Keratinocyte (primary cell): ENCODE data around the gene MAML2. TPM values are rescaled to one million over a fixed set of nuclear protein-coding genes. Genes with fewer than 3 reads are reported as not detected.

Source experiments
- DNase-seq: peaks from one replicate; pipeline ENCODE4 v3.0.0-alpha.2; 2011; ENCODE audit warnings: low read depth, missing footprints, low spot score
- FAIRE-seq: peaks from 2 replicates; lab custom pipeline; 2011; peaks lifted over from hg19 to GRCh38; lab: Jason Lieb, UNC
- H2AFZ ChIP-seq: 2 replicates; pipeline ENCODE4 v1.6.0; 2012; ENCODE audit warnings: low read length, control low read depth, inconsistent platforms; ENCODE audit not compliant: control insufficient read depth
- H3K27ac ChIP-seq: 2 replicates; pipeline ENCODE4 v1.5.1; 2011; ENCODE audit warnings: low read length; ENCODE audit not compliant: control insufficient read depth, insufficient read depth
- H3K27me3 ChIP-seq: 3 replicates; pipeline ENCODE4 v1.6.0; 2011; ENCODE audit warnings: low read length; ENCODE audit not compliant: control insufficient read depth, insufficient read depth; ENCODE audit errors: extremely low read depth
- H3K36me3 ChIP-seq, 2 experiments: 2 replicates in 1 of 2; 3 replicates in 1 of 2; pipeline ENCODE4 v1.5.1; 2011; ENCODE audit warnings: low read length in 2 of 2, mild to moderate bottlenecking in 1 of 2; ENCODE audit not compliant: control insufficient read depth in 2 of 2, insufficient read depth in 2 of 2; ENCODE audit errors: extremely low read depth in 1 of 2
- H3K4me1 ChIP-seq: 3 replicates; pipeline ENCODE4 v1.5.1; 2011; ENCODE audit warnings: low read length; ENCODE audit not compliant: control insufficient read depth, insufficient read depth; ENCODE audit errors: extremely low read depth
- H3K4me2 ChIP-seq: 3 replicates; pipeline ENCODE4 v1.6.0; 2011; ENCODE audit warnings: low read depth, low read length; ENCODE audit not compliant: control insufficient read depth, insufficient read depth; ENCODE audit errors: extremely low read depth
- H3K4me3 ChIP-seq, 3 experiments: fragments of 200-600 bp in 1 of 3; sonication (generic) in 1 of 3; 2 replicates in 2 of 3; 3 replicates in 1 of 3; pipeline ENCODE4 v1.5.1; 2011 to 2016; ENCODE audit warnings: low read length in 3 of 3, mild to moderate bottlenecking in 3 of 3, control low read depth in 2 of 3, inconsistent platforms in 1 of 3, low read depth in 1 of 3, mixed read lengths in 1 of 3, mixed run types in 1 of 3, moderate library complexity in 1 of 3; ENCODE audit not compliant: control insufficient read depth in 2 of 3, insufficient read depth in 2 of 3; ENCODE audit errors: extremely low read depth in 1 of 3
- H3K79me2 ChIP-seq: 2 replicates; pipeline ENCODE4 v1.6.0; 2012; ENCODE audit warnings: low read length; ENCODE audit not compliant: control insufficient read depth, insufficient read depth
- H3K9ac ChIP-seq: 3 replicates; pipeline ENCODE4 v1.6.0; 2011; ENCODE audit warnings: low read length; ENCODE audit not compliant: control insufficient read depth, insufficient read depth; ENCODE audit errors: extremely low read depth
- H3K9me1 ChIP-seq: 3 replicates; pipeline ENCODE4 v1.6.0; 2011; ENCODE audit warnings: low read length; ENCODE audit not compliant: control insufficient read depth, insufficient read depth; ENCODE audit errors: extremely low read depth
- H3K9me3 ChIP-seq: 2 replicates; pipeline ENCODE4 v1.5.1; 2012; ENCODE audit warnings: low read depth, low read length; ENCODE audit not compliant: control insufficient read depth
- H4K20me1 ChIP-seq: 3 replicates; pipeline ENCODE4 v1.6.0; 2011; ENCODE audit warnings: low read length; ENCODE audit not compliant: control insufficient read depth, insufficient read depth; ENCODE audit errors: extremely low read depth
- EZH2 ChIP-seq: IDR thresholded peaks from one replicate; pipeline ENCODE4 v1.6.1; 2012; ENCODE audit warnings: inconsistent platforms, mild to moderate bottlenecking, low read length, moderate library complexity
- dilution Hi-C: fragments of 300-500 bp; cut with MboI; formaldehyde crosslinking; loops from one replicate; pipeline ENCODE4 v1.7.0; 2020; ENCODE audit warnings: low sequenced_read_pairs; ENCODE audit not compliant: extremely low pct_ligation_motif_present
- polyA plus RNA-seq, 5 experiments: library from polyadenylated mRNA; depleted of rRNA in 3 of 5; stranded (reverse) in 3 of 5; stranded (forward) in 1 of 5; unstranded in 1 of 5; fragments of >200 nt; gene quantifications; 1 replicate in 1 of 5; 2 replicates in 3 of 5; 3 replicates in 1 of 5; pipeline versions ENCODE4 v1.2.1 to v1.2.3, GENCODE V29; 2011 to 2012; ENCODE audit warnings: missing spikeins in 2 of 5, low read depth in 1 of 5, low replicate concordance in 1 of 5
- TF ChIP-seq, protein P1 (sequence below), 3 experiments: IDR thresholded peaks in 1 of 3; conservative IDR thresholded peaks in 1 of 3; optimal IDR thresholded peaks in 1 of 3; 2 replicates in 2 of 3; 3 replicates in 1 of 3; pipeline versions ENCODE3 to v1.5.1; 2011; ENCODE audit warnings: low read length in 3 of 3, mild to moderate bottlenecking in 3 of 3, moderate library complexity in 2 of 3, control low read depth in 1 of 3, inconsistent platforms in 1 of 3; ENCODE audit not compliant: insufficient read depth in 2 of 3; ENCODE audit errors: extremely low read depth in 1 of 3

The MAML2 gene
- polyA plus RNA-seq, 1 donor (not counting 4 experiments of a cell fraction or from before 2014, with no cell fraction given): 4.2 TPM

DNA sequence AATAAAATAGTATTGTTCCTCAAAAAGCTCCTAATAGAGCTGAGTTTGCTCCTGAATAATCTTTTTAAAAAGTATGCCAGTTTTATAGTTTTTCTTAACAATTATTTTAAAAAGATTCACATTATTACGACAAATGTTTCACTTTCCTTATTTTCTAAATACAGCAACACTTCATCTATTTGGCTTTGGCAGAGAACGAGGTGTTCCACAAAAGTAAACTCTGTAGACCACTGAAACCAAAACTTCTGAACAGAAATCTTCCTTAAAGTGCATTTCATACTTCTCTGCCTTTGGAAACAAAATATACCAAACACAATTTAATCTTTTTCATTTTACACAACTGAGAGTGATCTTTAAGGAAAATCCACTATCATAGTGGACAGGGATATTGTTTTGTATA, 285.5 kb downstream of the MAML2 start:
- no peaks in the 10 kb centered on the region for H3K36me3 ChIP-seq
- peaks cover 31% of the 10 kb centered on the region for H3K4me1 ChIP-seq
- FAIRE-seq (no peak), DNase-seq (no peak)
- no peak overlapping the region for H3K4me2 ChIP-seq
- no peak for TF ChIP-seq EZH2
- TF ChIP-seq, protein P1, sequence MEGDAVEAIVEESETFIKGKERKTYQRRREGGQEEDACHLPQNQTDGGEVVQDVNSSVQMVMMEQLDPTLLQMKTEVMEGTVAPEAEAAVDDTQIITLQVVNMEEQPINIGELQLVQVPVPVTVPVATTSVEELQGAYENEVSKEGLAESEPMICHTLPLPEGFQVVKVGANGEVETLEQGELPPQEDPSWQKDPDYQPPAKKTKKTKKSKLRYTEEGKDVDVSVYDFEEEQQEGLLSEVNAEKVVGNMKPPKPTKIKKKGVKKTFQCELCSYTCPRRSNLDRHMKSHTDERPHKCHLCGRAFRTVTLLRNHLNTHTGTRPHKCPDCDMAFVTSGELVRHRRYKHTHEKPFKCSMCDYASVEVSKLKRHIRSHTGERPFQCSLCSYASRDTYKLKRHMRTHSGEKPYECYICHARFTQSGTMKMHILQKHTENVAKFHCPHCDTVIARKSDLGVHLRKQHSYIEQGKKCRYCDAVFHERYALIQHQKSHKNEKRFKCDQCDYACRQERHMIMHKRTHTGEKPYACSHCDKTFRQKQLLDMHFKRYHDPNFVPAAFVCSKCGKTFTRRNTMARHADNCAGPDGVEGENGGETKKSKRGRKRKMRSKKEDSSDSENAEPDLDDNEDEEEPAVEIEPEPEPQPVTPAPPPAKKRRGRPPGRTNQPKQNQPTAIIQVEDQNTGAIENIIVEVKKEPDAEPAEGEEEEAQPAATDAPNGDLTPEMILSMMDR (optimal IDR thresholded peaks at IDR 0.05 in 1 of 3, IDR thresholded peaks at IDR 0.05 in 1 of 3, conservative IDR thresholded peaks at IDR 0.05 in 1 of 3; ENCODE audit: extremely low read depth in 1 of 3, insufficient read depth in 2 of 3, low read length in 3 of 3): no peak
- H3K27me3 ChIP-seq: no peaks in the 10 kb centered on the region
- H2AFZ ChIP-seq: no peak overlapping the region
- H3K9me3 ChIP-seq: no peaks in the 10 kb centered on the region
- no peaks in the 10 kb centered on the region for H3K79me2 ChIP-seq
- no peak overlapping the region for H3K27ac ChIP-seq
- no peaks in the 10 kb centered on the region for H3K9me1 ChIP-seq
- no peak overlapping the region for H3K9ac ChIP-seq
- H3K4me3 ChIP-seq: no peak overlapping the region
- H4K20me1 ChIP-seq: no peaks in the 10 kb centered on the region
- dilution Hi-C loops: no loop called here

DNA sequence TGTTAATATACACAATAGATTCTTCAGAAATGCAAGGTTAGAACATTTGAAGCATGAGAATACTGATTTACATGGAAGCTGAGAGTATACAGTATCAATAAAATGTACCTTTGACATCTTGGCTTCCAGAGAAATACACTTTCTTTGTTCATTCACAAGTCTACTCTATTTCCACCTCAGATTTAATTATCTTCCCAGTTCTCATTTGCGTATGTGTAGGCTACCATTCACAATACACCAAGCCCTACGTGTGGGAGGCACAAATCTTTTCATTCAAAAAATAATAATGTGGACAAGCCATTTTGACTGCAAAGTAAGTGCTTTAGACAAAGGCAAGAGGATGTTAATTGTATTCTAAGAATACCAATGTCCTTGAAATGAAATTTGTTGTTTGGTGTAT, 286.4 kb downstream of the MAML2 start:
- TF ChIP-seq EZH2: no peak
- TF ChIP-seq, protein P1 (optimal IDR thresholded peaks at IDR 0.05 in 1 of 3, IDR thresholded peaks at IDR 0.05 in 1 of 3, conservative IDR thresholded peaks at IDR 0.05 in 1 of 3; ENCODE audit: extremely low read depth in 1 of 3, insufficient read depth in 2 of 3, low read length in 3 of 3): no peak
- FAIRE-seq: no peak
- Histone ChIP-seq H3K4me3 (no peak overlapping the region), H2AFZ (no peak overlapping the region), H4K20me1 (no peaks in the 10 kb centered on the region), H3K4me2 (no peak overlapping the region), H3K4me1 (peaks cover 29% of the 10 kb centered on the region), H3K79me2 (no peaks in the 10 kb centered on the region), H3K27me3 (no peaks in the 10 kb centered on the region), H3K27ac (no peak overlapping the region), H3K36me3 (no peaks in the 10 kb centered on the region), H3K9ac (no peak overlapping the region), H3K9me1 (no peaks in the 10 kb centered on the region), H3K9me3 (no peaks in the 10 kb centered on the region)
- dilution Hi-C loops: no loop called here
- no peak for DNase-seq
